A549 (cell line): ENCODE measurements around the gene GAREM1. TPM values are rescaled to one million over a fixed set of nuclear protein-coding genes. Genes with fewer than 3 reads are reported as not detected.

ENCODE experiments used
- ATAC-seq, 2 experiments: fragments of 200-7000 bp in 1 of 2; fragments of >200 bp in 1 of 2; cut with Nextera tagmentation in 1 of 2; cut with Tn5 transposase in 1 of 2; 3 replicates each; pipeline versions ENCODE4 v1.8.0 to v1.9.1; 2018 to 2020; ENCODE audit warnings: mild to moderate bottlenecking in 1 of 2, moderate library complexity in 1 of 2
- CTCF ChIA-PET: fragments of 300-600 bp; sonication (Branson Sonifier 250); formaldehyde crosslinking; extraction: SDS; loops from one replicate; lab custom pipeline; 2021; ENCODE audit warnings: antibody characterized with exemption, inconsistent platforms; lab: Yijun Ruan, JAX
- POLR2A ChIA-PET: fragments of 350-600 bp; formaldehyde crosslinking; extraction: SDS; loops from one replicate; lab custom pipeline; 2021; ENCODE audit warnings: antibody characterized with exemption, inconsistent platforms; lab: Yijun Ruan, JAX
- DNase-seq, 2 experiments: peaks; one replicate each; pipeline versions ENCODE4 v3.0.0 to v3.0.0-alpha.2; 2011 to 2016; ENCODE audit warnings: low read depth in 1 of 2, low spot score in 1 of 2
- FAIRE-seq: peaks from 2 replicates; lab custom pipeline; 2011; peaks lifted over from hg19 to GRCh38; lab: Jason Lieb, UNC
- H3K27ac ChIP-seq, 2 experiments: fragments of >200 bp; sonication (Bioruptor Twin); formaldehyde crosslinking; 3 replicates each; pipeline ENCODE4 v1.5.1; 2016 to 2017
- H3K4me1 ChIP-seq: fragments of >200 bp; sonication (Bioruptor Twin); formaldehyde crosslinking; 3 replicates; pipeline ENCODE4 v1.6.1; 2016
- H3K4me2 ChIP-seq: fragments of >200 bp; sonication (Bioruptor Twin); formaldehyde crosslinking; 3 replicates; pipeline ENCODE4 v1.6.1; 2016
- H3K4me3 ChIP-seq: fragments of >200 bp; sonication (Bioruptor Twin); formaldehyde crosslinking; 3 replicates; pipeline ENCODE4 v1.5.1; 2016
- H3K9me3 ChIP-seq: fragments of >200 bp; sonication (Bioruptor Twin); formaldehyde crosslinking; 3 replicates; pipeline ENCODE4 v1.6.1; 2016
- BCL3 ChIP-seq: fragments of >200 bp; sonication (Bioruptor Twin); formaldehyde crosslinking; IDR thresholded peaks from 3 replicates; pipeline ENCODE4 v1.6.1; 2016
- CEBPB ChIP-seq, 2 experiments: fragments of >200 bp in 1 of 2; sonication (Bioruptor Twin) in 1 of 2; formaldehyde crosslinking in 1 of 2; IDR thresholded peaks; 2 replicates each; pipeline ENCODE4 v1.6.1; 2012 to 2016
- CHD2 ChIP-seq: fragments of 150-350 bp; IDR thresholded peaks from 2 replicates; pipeline ENCODE4 v1.6.1; 2014; ENCODE audit warnings: low read length; ENCODE audit not compliant: partially characterized antibody
- CHD4 ChIP-seq: fragments of 200-600 bp; sonication (generic); IDR thresholded peaks from 2 replicates; pipeline ENCODE4 v1.6.1; 2016; ENCODE audit warnings: antibody characterized with exemption, mild to moderate bottlenecking, borderline replicate concordance
- EHF ChIP-seq: fragments of 250-450 bp; sonication (Bioruptor Pico); IDR thresholded peaks from 2 replicates; pipeline ENCODE4 v1.5.0; 2020; ENCODE audit warnings: mild to moderate bottlenecking
- EHMT2 ChIP-seq: fragments of 200-600 bp; sonication (generic); IDR thresholded peaks from 2 replicates; pipeline ENCODE4 v1.6.1; 2016; ENCODE audit warnings: antibody characterized with exemption, low read depth, mild to moderate bottlenecking, moderate library complexity
- ELK1 ChIP-seq: fragments of 150-350 bp; IDR thresholded peaks from 2 replicates; pipeline ENCODE4 v1.6.1; 2014; ENCODE audit warnings: low read depth, mild to moderate bottlenecking, low read length
- GATA3 ChIP-seq: IDR thresholded peaks from 2 replicates; pipeline ENCODE4 v1.6.1; 2012; ENCODE audit warnings: borderline replicate concordance
- HDAC2 ChIP-seq: fragments of 200-600 bp; sonication (generic); IDR thresholded peaks from 2 replicates; pipeline ENCODE4 v1.6.1; 2016
- HES2 ChIP-seq: fragments of >200 bp; sonication (Bioruptor Twin); formaldehyde crosslinking; IDR thresholded peaks from 2 replicates; pipeline ENCODE4 v1.6.1; 2016
- HEYL ChIP-seq: fragments of 250-450 bp; sonication (Bioruptor Pico); IDR thresholded peaks from 2 replicates; pipeline ENCODE4 v1.8.0; 2021; ENCODE audit warnings: mild to moderate bottlenecking, moderate library complexity
- HMGXB4 ChIP-seq: fragments of 250-450 bp; sonication (Bioruptor Pico); IDR thresholded peaks from 2 replicates; pipeline ENCODE4 v1.5.0; 2021; ENCODE audit warnings: mild to moderate bottlenecking, moderate library complexity, borderline replicate concordance
- HOXA7 ChIP-seq: fragments of 250-450 bp; sonication (Bioruptor Pico); IDR thresholded peaks from 2 replicates; pipeline ENCODE4 v1.5.0; 2020; ENCODE audit warnings: mild to moderate bottlenecking, moderate library complexity
- HOXB13 ChIP-seq: fragments of 250-450 bp; sonication (Bioruptor Pico); IDR thresholded peaks from 2 replicates; pipeline ENCODE4 v1.5.0; 2020; ENCODE audit warnings: low read depth, mild to moderate bottlenecking, moderate library complexity
- JUNB ChIP-seq: fragments of >200 bp; sonication (Bioruptor Twin); formaldehyde crosslinking; IDR thresholded peaks from 2 replicates; pipeline ENCODE4 v1.6.1; 2016
- NPAS2 ChIP-seq: fragments of 250-450 bp; sonication (Bioruptor Pico); IDR thresholded peaks from 2 replicates; pipeline ENCODE4 v1.8.0; 2022; ENCODE audit warnings: mild to moderate bottlenecking, moderate library complexity, borderline replicate concordance
- POLR2A ChIP-seq: IDR thresholded peaks from 2 replicates; pipeline ENCODE4 v1.6.1; 2012; ENCODE audit warnings: mild to moderate bottlenecking, low read length
- RFX5 ChIP-seq: fragments of 450-650 bp; IDR thresholded peaks from 2 replicates; pipeline ENCODE4 v1.7.1; 2014; ENCODE audit warnings: antibody characterized with exemption, mild to moderate bottlenecking, moderate library complexity
- RNF2 ChIP-seq: fragments of 200-600 bp; sonication (generic); IDR thresholded peaks from 2 replicates; pipeline ENCODE4 v1.6.1; 2016; ENCODE audit warnings: low read depth, mild to moderate bottlenecking, antibody characterized with exemption, moderate library complexity, borderline replicate concordance
- SMC3 ChIP-seq: fragments of >200 bp; sonication (Bioruptor Twin); formaldehyde crosslinking; IDR thresholded peaks from 3 replicates; pipeline ENCODE4 v1.6.1; 2018; ENCODE audit warnings: inconsistent platforms
- SREBF2 ChIP-seq: fragments of 450-650 bp; IDR thresholded peaks from 2 replicates; pipeline ENCODE4 v1.6.1; 2014; ENCODE audit warnings: mild to moderate bottlenecking, moderate library complexity
- TP53 ChIP-seq: fragments of 250-450 bp; sonication (Bioruptor Pico); IDR thresholded peaks from 2 replicates; pipeline ENCODE4 v1.5.0; 2021; ENCODE audit warnings: mild to moderate bottlenecking, moderate library complexity
- ZC3H11A ChIP-seq: fragments of 450-650 bp; IDR thresholded peaks from 2 replicates; pipeline ENCODE4 v1.6.1; 2014; ENCODE audit warnings: antibody characterized with exemption, mild to moderate bottlenecking
- ZFP36 ChIP-seq: fragments of 450-650 bp; IDR thresholded peaks from 2 replicates; pipeline ENCODE4 v1.6.1; 2014; ENCODE audit warnings: borderline replicate concordance; ENCODE audit not compliant: partially characterized antibody
- WGBS: methylation state at CpG from one replicate; pipeline ENCODE4 v1.1.6; 2017; ENCODE audit errors: missing lambda C conversion rate; 5-methylcytosine and 5-hydroxymethylcytosine counted together
- polyA plus RNA-seq, 4 experiments: library from polyadenylated mRNA; depleted of rRNA in 3 of 4; stranded (reverse); fragments of >200 nt; fragmentation: RNase III in 1 of 4; extraction: RNeasy Plus Mini Kit Qiagen cat#74134 plus additional on column Dnase treatment in 1 of 4; gene quantifications; 2 replicates in 3 of 4; 3 replicates in 1 of 4; pipeline ENCODE4 v1.2.3, GENCODE V29; 2011 to 2017
- TF ChIP-seq, protein P1 (sequence below): fragments of 450-650 bp; IDR thresholded peaks from 2 replicates; pipeline ENCODE4 v1.6.1; 2014; ENCODE audit warnings: antibody characterized with exemption

GAREM1 gene
- polyA plus RNA-seq, 2 of the 4 experiments (the other 2 are of a cell fraction), result 1.3 to 5.0 TPM

GRCh38 chr18:32391126-32391525 lies 79.6 kb downstream of the GAREM1 start:
- Histone ChIP-seq H3K4me1 (no peaks in the 10 kb centered on the region), H3K9me3 (no peaks in the 10 kb centered on the region), H3K4me3 (no peak overlapping the region), H3K4me2 (no peak overlapping the region), H3K27ac (no peak overlapping the region)
- 93% methylated on average over 7 of the region's 7 CpGs for WGBS
- no peak for ATAC-seq
- no peak for FAIRE-seq
- DNase-seq, result no peak
- CTCF ChIA-PET, result interaction anchor here (0.9 kb wide), 1 partner anchor 120 kb away, joined by 3 read pairs; no protein-coding TSS in a partner anchor
- POLR2A ChIA-PET, result no interaction called here
- TF ChIP-seq SMC3, result no peak
- TF ChIP-seq HEYL (CRISPR knock-in tag), result no peak
- no peak for TF ChIP-seq HDAC2
- no peak for TF ChIP-seq ELK1
- TF ChIP-seq GATA3, result no peak
- no peak for TF ChIP-seq BCL3
- no peak for TF ChIP-seq CEBPB (IDR thresholded peaks at IDR 0.05)

DNA sequence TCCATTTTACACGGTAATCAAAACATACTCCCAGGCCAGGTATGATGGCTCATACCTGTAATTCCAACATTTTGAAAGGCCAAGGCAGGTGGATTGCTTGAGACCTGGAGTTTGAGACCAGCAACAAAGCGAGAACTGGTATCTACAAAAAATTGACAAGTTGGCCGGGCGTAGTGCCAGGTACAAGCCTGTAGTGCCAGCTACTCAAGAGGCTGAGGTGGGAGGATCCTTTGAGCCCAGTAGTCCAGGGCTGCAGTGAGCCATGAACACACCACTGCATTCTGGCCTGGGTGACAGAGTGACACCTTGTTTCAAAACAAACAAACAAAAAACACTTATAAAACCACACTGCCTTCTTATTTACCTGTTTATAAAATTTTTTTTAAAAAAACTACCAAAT lies 80.8 kb downstream of the GAREM1 start:
- POLR2A ChIA-PET, result no interaction called here
- 84% methylated on average over 3 of the region's 4 CpGs for WGBS
- no peak for FAIRE-seq

GRCh38 chr18:32389191-32389590 lies 81.5 kb downstream of the GAREM1 start:
- H3K4me3 ChIP-seq, result no peak overlapping the region
- no peak overlapping the region for H3K4me2 ChIP-seq
- no peak overlapping the region for H3K27ac ChIP-seq
- no peak for FAIRE-seq
- CTCF ChIA-PET, result no interaction called here
- no peaks in the 10 kb centered on the region for H3K4me1 ChIP-seq
- POLR2A ChIA-PET, result no interaction called here
- no peak for DNase-seq
- no peak for ATAC-seq
- H3K9me3 ChIP-seq, result no peaks in the 10 kb centered on the region
- 50% methylated on average over 1 of the region's 1 CpG for WGBS
- TF ChIP-seq RFX5 (no peak), BCL3 (no peak), NPAS2 (CRISPR knock-in tag) (no peak), ZFP36 (no peak), CHD4 (no peak), TP53 (no peak), EHMT2 (no peak), HOXB13 (CRISPR knock-in tag) (no peak), SREBF2 (no peak), RNF2 (no peak), ZC3H11A (no peak), POLR2A (no peak)
- TF ChIP-seq, protein P1, sequence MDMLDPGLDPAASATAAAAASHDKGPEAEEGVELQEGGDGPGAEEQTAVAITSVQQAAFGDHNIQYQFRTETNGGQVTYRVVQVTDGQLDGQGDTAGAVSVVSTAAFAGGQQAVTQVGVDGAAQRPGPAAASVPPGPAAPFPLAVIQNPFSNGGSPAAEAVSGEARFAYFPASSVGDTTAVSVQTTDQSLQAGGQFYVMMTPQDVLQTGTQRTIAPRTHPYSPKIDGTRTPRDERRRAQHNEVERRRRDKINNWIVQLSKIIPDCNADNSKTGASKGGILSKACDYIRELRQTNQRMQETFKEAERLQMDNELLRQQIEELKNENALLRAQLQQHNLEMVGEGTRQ, result no peak

More for the DNA sequence above, 80.8 kb downstream of the GAREM1 start:
- DNase-seq (no peak), ATAC-seq (no peak)
- H3K4me3 ChIP-seq, result no peak overlapping the region
- TF ChIP-seq HMGXB4 (CRISPR knock-in tag) (no peak), HEYL (CRISPR knock-in tag) (no peak), HES2 (no peak), JUNB (no peak), HOXA7 (CRISPR knock-in tag) (no peak), ZC3H11A (no peak), BCL3 (no peak), CHD2 (no peak), EHF (CRISPR knock-in tag) (no peak)
- H3K4me2 ChIP-seq, result no peak overlapping the region
- H3K4me1 ChIP-seq, result no peaks in the 10 kb centered on the region
- H3K9me3 ChIP-seq, result no peaks in the 10 kb centered on the region
- CTCF ChIA-PET, result no interaction called here
- no peak overlapping the region for H3K27ac ChIP-seq
